ENCODE results near the gene GTF2B.

DNA sequence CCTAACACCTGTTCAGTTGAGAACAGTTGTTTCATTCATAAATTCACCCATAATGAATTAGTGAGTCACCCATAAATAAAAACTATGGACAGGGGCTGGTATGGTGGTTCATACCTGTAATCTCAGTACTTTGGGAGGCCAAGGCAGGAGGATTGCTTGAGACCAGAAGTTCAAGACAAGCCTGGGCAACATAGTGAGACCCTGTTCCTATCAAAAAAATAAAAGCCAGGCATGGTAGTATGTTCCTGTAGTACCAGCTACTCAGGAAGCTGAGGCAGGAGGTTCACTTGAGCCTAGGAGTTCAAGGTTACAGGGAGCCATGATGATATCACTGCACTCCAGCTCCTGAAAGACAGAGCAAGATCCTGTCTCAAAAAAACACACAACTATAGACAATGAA lies 79.0 kb downstream of the GTF2B start:
- TF ChIP-seq, protein P1, sequence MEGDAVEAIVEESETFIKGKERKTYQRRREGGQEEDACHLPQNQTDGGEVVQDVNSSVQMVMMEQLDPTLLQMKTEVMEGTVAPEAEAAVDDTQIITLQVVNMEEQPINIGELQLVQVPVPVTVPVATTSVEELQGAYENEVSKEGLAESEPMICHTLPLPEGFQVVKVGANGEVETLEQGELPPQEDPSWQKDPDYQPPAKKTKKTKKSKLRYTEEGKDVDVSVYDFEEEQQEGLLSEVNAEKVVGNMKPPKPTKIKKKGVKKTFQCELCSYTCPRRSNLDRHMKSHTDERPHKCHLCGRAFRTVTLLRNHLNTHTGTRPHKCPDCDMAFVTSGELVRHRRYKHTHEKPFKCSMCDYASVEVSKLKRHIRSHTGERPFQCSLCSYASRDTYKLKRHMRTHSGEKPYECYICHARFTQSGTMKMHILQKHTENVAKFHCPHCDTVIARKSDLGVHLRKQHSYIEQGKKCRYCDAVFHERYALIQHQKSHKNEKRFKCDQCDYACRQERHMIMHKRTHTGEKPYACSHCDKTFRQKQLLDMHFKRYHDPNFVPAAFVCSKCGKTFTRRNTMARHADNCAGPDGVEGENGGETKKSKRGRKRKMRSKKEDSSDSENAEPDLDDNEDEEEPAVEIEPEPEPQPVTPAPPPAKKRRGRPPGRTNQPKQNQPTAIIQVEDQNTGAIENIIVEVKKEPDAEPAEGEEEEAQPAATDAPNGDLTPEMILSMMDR (IDR thresholded peaks at IDR 0.05) = no peak
- TF ChIP-seq POLR2AphosphoS5 (IDR thresholded peaks at IDR 0.05; ENCODE audit: low read depth, low read length) = no peak
- TF ChIP-seq, protein P2, sequence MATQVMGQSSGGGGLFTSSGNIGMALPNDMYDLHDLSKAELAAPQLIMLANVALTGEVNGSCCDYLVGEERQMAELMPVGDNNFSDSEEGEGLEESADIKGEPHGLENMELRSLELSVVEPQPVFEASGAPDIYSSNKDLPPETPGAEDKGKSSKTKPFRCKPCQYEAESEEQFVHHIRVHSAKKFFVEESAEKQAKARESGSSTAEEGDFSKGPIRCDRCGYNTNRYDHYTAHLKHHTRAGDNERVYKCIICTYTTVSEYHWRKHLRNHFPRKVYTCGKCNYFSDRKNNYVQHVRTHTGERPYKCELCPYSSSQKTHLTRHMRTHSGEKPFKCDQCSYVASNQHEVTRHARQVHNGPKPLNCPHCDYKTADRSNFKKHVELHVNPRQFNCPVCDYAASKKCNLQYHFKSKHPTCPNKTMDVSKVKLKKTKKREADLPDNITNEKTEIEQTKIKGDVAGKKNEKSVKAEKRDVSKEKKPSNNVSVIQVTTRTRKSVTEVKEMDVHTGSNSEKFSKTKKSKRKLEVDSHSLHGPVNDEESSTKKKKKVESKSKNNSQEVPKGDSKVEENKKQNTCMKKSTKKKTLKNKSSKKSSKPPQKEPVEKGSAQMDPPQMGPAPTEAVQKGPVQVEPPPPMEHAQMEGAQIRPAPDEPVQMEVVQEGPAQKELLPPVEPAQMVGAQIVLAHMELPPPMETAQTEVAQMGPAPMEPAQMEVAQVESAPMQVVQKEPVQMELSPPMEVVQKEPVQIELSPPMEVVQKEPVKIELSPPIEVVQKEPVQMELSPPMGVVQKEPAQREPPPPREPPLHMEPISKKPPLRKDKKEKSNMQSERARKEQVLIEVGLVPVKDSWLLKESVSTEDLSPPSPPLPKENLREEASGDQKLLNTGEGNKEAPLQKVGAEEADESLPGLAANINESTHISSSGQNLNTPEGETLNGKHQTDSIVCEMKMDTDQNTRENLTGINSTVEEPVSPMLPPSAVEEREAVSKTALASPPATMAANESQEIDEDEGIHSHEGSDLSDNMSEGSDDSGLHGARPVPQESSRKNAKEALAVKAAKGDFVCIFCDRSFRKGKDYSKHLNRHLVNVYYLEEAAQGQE (IDR thresholded peaks at IDR 0.05; ENCODE audit: insufficient read depth in 1 of 2, low read depth in 2 of 2, low read length in 1 of 2) = no peak
- no peak for TF ChIP-seq SIN3A (IDR thresholded peaks at IDR 0.05; ENCODE audit: borderline replicate concordance, insufficient read depth, low read depth, low read length)

All from Panc1 (cell line).